NCI-H2107 (cell line): Measurements from ENCODE around the gene THSD4.
"Not testable (repeated sequence)": the region's sequence is repeated elsewhere in the genome, so short reads cannot be mapped to it uniquely, and the experiment has no call there.

Experiments
- DNase-seq: peaks from one replicate; lab custom pipeline; 2025; lab: John Stamatoyannopoulos, UW

THSD4 gene

GRCh38 chr15:71658036-71658435 lies 542.8 kb downstream of the THSD4 start:
- no peak for DNase-seq

GRCh38 chr15:71658827-71659729 lies 543.8 kb downstream of the THSD4 start:
- DNase-seq = no peak

- DNase-seq = no peak
These were observed 544.4 kb downstream of the THSD4 start for GRCh38 chr15:71659730-71660067.

GRCh38 chr15:71660501-71660900 lies 545.2 kb downstream of the THSD4 start:
- DNase-seq = no peak

GRCh38 chr15:71662306-71662705 lies 547.0 kb downstream of the THSD4 start:
- no peak for DNase-seq

GRCh38 chr15:71664622-71665021 lies 549.4 kb downstream of the THSD4 start:
- no peak for DNase-seq

GRCh38 chr15:71666763-71667620 lies 551.7 kb downstream of the THSD4 start:
- DNase-seq = no peak

- no peak for DNase-seq
These were observed 554.4 kb downstream of the THSD4 start for GRCh38 chr15:71669688-71670087.

GRCh38 chr15:71670222-71670621 lies 555.0 kb downstream of the THSD4 start:
- DNase-seq = not testable (repeated sequence)

- no peak for DNase-seq
These were observed 559.1 kb downstream of the THSD4 start for GRCh38 chr15:71674354-71674753.

GRCh38 chr15:71677352-71677751 lies 562.1 kb downstream of the THSD4 start:
- DNase-seq = no peak

GRCh38 chr15:71677766-71678165 lies 562.5 kb downstream of the THSD4 start:
- no peak for DNase-seq

GRCh38 chr15:71678191-71678590 lies 562.9 kb downstream of the THSD4 start:
- no peak for DNase-seq

GRCh38 chr15:71678605-71679004 lies 563.3 kb downstream of the THSD4 start:
- DNase-seq = no peak

- no peak for DNase-seq
These were observed 564.0 kb downstream of the THSD4 start for GRCh38 chr15:71679223-71679792.

- no peak for DNase-seq
These were observed 564.6 kb downstream of the THSD4 start for GRCh38 chr15:71679793-71680353.

GRCh38 chr15:71682001-71682400 lies 566.7 kb downstream of the THSD4 start:
- DNase-seq = no peak

- no peak for DNase-seq
These were observed 568.4 kb downstream of the THSD4 start for GRCh38 chr15:71683411-71684274.

GRCh38 chr15:71685420-71685993 lies 570.2 kb downstream of the THSD4 start:
- no peak for DNase-seq

GRCh38 chr15:71686221-71687050 lies 571.2 kb downstream of the THSD4 start:
- DNase-seq = no peak
